A673 (cell line): ENCODE results near the gene EML1. TPM values are rescaled to one million over a fixed set of nuclear protein-coding genes. Genes with fewer than 3 reads are reported as not detected.

Source experiments
- BruUV-seq: library from RNA; stranded (reverse); fragments of 400-500 nt; replicated peaks from 2 replicates; lab custom pipeline; 2021; lab: Mats Ljungman, UMichigan
- CTCF ChIA-PET: fragments of 300-600 bp; sonication (Branson Sonifier 250); formaldehyde crosslinking; loops from one replicate; lab custom pipeline; 2022; ENCODE audit warnings: antibody characterized with exemption; lab: Charles Lee
- POLR2A ChIA-PET: fragments of 300-600 bp; sonication (Branson Sonifier 250); formaldehyde crosslinking; loops from one replicate; lab custom pipeline; 2022; ENCODE audit warnings: antibody characterized with exemption; ENCODE audit not compliant: low non-redundant PET; lab: Charles Lee
- DNase-seq: peaks from one replicate; pipeline ENCODE4 v3.0.0-alpha.2; 2015; ENCODE audit warnings: low spot score
- H3K27ac ChIP-seq: fragments of 200-600 bp; sonication (generic); 2 replicates; pipeline ENCODE4 v1.5.1; 2016; ENCODE audit warnings: mixed run types, low read depth, mild to moderate bottlenecking, mixed read lengths, antibody characterized with exemption, low read length; ENCODE audit not compliant: poor library complexity, severe bottlenecking
- H3K27me3 ChIP-seq: fragments of 200-600 bp; sonication (generic); replicated peaks from 2 replicates; pipeline ENCODE4 v1.6.1; 2017; ENCODE audit warnings: mixed run types, low read depth, mild to moderate bottlenecking, mixed read lengths, antibody characterized with exemption, low read length; ENCODE audit not compliant: insufficient read depth, poor library complexity
- H3K36me3 ChIP-seq: fragments of 200-600 bp; sonication (generic); 2 replicates; pipeline ENCODE4 v1.6.1; 2016; ENCODE audit warnings: mixed run types, mild to moderate bottlenecking, mixed read lengths, antibody characterized with exemption, low read length; ENCODE audit not compliant: insufficient read depth, poor library complexity, severe bottlenecking
- H3K4me1 ChIP-seq: fragments of 200-600 bp; sonication (generic); 2 replicates; pipeline ENCODE4 v1.6.1; 2017; ENCODE audit warnings: mixed run types, mild to moderate bottlenecking, mixed read lengths, antibody characterized with exemption, low read length; ENCODE audit not compliant: insufficient read depth, poor library complexity, severe bottlenecking
- H3K4me3 ChIP-seq: fragments of 200-600 bp; sonication (generic); 2 replicates; pipeline ENCODE4 v1.5.1; 2016; ENCODE audit warnings: low read depth, mixed run types, mild to moderate bottlenecking, mixed read lengths, low read length; ENCODE audit not compliant: poor library complexity, severe bottlenecking
- H3K9me3 ChIP-seq: fragments of 200-600 bp; sonication (generic); 2 replicates; pipeline ENCODE4 v1.6.1; 2016; ENCODE audit warnings: mixed run types, low read depth, mild to moderate bottlenecking, mixed read lengths, antibody characterized with exemption, low read length; ENCODE audit not compliant: poor library complexity, severe bottlenecking
- EZH2 ChIP-seq: fragments of 200-600 bp; sonication (generic); IDR thresholded peaks from 2 replicates; pipeline ENCODE4 v1.6.1; 2017; ENCODE audit warnings: borderline replicate concordance, low read depth, mild to moderate bottlenecking, mixed read lengths, antibody characterized with exemption, low read length; ENCODE audit not compliant: poor library complexity, severe bottlenecking
- intact Hi-C: fragments of 100-400 bp; cut with micrococcal nuclease; formaldehyde crosslinking; loops from one replicate; pipeline ENCODE4 v1.10.0; 2022; ENCODE audit not compliant: unreplicated experiment
- total RNA-seq: library from RNA; stranded (reverse); gene quantifications from 2 replicates; pipeline ENCODE4 v1.2.3, GENCODE V29; 2021
- TF ChIP-seq, protein P1 (sequence below): fragments of 300-800, 200-600 bp; sonication (generic); conservative IDR thresholded peaks from 2 replicates; pipeline ENCODE4 v1.5.1; 2017; ENCODE audit warnings: low read depth, mild to moderate bottlenecking, antibody characterized with exemption, low read length, moderate library complexity, mixed read lengths

EML1 gene
- total RNA-seq, 1 experiment from 2014 or later = 34.1 TPM

DNA sequence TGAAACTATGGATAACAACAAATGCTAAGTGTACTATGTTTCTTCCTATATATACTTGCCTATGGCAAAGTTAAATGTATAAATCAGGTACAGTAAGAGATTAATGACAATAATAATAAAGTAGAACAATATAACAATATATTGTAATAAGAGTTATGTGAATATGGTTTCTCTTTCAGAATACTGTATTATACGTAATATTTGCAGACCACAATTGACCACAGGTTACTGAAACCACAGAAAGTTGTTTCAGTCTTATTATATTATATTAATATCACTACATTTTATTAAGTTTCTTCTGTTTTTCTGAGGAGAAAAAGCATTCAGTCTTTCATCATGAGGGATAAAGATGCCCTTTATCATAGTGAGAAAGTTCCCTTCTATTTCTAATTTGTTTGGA lies 131.2 kb downstream of the EML1 start:
- Histone ChIP-seq H3K36me3 (no peaks in the 10 kb centered on the region), H3K4me3 (no peak overlapping the region), H3K27ac (no peak overlapping the region), H3K9me3 (peaks cover 3% of the 10 kb centered on the region), H3K27me3 (no peaks in the 10 kb centered on the region), H3K4me1 (no peaks in the 10 kb centered on the region)
- POLR2A ChIA-PET = no interaction called here
- no peak for TF ChIP-seq EZH2
- TF ChIP-seq, protein P1, sequence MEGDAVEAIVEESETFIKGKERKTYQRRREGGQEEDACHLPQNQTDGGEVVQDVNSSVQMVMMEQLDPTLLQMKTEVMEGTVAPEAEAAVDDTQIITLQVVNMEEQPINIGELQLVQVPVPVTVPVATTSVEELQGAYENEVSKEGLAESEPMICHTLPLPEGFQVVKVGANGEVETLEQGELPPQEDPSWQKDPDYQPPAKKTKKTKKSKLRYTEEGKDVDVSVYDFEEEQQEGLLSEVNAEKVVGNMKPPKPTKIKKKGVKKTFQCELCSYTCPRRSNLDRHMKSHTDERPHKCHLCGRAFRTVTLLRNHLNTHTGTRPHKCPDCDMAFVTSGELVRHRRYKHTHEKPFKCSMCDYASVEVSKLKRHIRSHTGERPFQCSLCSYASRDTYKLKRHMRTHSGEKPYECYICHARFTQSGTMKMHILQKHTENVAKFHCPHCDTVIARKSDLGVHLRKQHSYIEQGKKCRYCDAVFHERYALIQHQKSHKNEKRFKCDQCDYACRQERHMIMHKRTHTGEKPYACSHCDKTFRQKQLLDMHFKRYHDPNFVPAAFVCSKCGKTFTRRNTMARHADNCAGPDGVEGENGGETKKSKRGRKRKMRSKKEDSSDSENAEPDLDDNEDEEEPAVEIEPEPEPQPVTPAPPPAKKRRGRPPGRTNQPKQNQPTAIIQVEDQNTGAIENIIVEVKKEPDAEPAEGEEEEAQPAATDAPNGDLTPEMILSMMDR = no peak
- BruUV-seq = no TSS peak
- intact Hi-C loops = no loop called here
- DNase-seq = no peak
- CTCF ChIA-PET = no interaction called here

DNA sequence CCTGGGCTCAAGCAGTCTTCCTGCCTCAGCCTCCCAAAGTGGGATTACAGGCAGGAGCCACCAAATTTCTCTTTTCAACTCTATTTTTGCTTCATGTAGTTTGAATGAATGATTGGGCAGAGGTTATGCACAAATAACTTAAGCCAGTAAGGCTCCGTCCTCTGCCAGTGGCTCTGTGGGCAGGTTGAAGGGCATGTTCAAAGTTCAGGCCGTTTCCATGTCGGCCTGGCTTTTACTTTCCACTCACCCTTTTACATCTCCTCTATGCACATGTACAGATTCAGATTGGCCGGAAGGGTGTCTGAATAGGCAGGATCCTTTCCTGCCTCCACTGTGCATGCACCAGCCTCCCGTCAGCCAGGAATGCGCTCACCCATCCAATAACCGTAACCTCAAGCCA lies 132.3 kb downstream of the EML1 start:
- Histone ChIP-seq H3K9me3 (peaks cover 3% of the 10 kb centered on the region), H3K4me3 (no peak overlapping the region), H3K36me3 (no peaks in the 10 kb centered on the region), H3K27me3 (no peaks in the 10 kb centered on the region), H3K27ac (no peak overlapping the region), H3K4me1 (no peaks in the 10 kb centered on the region)
- POLR2A ChIA-PET = no interaction called here
- no TSS peak for BruUV-seq
- DNase-seq = no peak
- CTCF ChIA-PET = no interaction called here
- TF ChIP-seq, protein P1 = no peak
- TF ChIP-seq EZH2 = no peak
- intact Hi-C loops = no loop called here

DNA sequence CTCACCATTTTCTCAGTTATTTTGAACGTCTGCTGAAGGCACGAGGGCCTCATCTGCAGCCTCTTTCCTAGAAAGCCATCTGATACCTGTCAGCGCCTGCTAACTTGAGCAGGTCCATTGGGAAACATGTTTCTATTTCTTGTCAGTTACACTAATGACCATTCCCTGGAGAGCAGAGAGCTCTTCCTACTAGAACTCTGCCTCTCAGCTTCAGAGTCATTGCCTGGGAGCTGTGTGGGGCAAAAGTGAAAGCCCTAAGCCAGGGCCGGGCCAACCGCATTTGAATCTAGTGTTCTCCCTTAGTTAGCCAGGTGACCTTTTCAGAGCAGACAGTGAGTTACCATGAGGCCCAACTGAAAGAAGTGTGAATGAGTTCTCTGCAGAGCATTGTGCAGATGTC lies 135.8 kb downstream of the EML1 start:
- peaks cover 3% of the 10 kb centered on the region for H3K9me3 ChIP-seq
- POLR2A ChIA-PET = no interaction called here
- no peaks in the 10 kb centered on the region for H3K36me3 ChIP-seq
- no peak for TF ChIP-seq EZH2
- TF ChIP-seq, protein P1 = no peak
- no peak for DNase-seq
- H3K4me1 ChIP-seq = no peaks in the 10 kb centered on the region
- H3K27ac ChIP-seq = no peak overlapping the region
- intact Hi-C loops = no loop called here
- CTCF ChIA-PET = no interaction called here
- no TSS peak for BruUV-seq
- no peaks in the 10 kb centered on the region for H3K27me3 ChIP-seq
- H3K4me3 ChIP-seq = no peak overlapping the region
